ENCODE results near the gene CNOT1. TPM values are rescaled to one million over a fixed set of nuclear protein-coding genes. Genes with fewer than 3 reads are reported as not detected.

The CNOT1 gene
- total RNA-seq, 1 experiment from 2014 or later: 121 TPM

DNA sequence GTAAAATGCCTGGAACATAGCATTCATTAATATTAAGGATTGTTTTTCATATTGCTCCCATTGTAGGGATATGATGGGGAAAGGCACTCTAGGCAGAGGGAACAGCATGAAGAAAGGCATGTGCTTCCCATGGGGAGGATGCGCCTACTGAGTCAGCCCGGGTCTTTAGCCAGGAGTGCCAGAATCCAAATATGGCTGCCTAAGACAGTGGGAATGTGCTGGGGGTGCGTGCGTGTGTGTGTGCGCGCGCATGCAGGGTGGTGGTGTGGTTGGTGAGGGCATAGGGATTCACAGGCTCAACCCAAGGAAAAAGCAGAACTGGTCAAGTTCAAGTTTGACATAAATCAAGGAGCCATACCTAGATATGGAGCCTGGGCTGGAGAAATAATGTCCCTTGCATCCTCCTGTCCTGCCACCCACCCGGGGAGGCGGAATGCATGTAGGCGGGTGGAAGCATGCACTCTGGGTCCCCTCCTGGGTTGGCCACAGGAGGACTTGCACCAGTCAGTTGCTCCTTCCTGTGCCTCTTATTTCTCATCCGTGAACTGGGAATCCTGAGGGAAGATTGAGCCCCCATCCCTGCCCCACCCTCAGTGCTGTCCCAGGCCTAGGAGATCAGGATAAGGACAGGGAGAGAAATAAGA, 148.3 kb downstream of the CNOT1 start:
- in situ Hi-C loops (cut with HindIII; ENCODE audit: low pct_unique_long_range_greater_than_20kb, low sequenced_read_pairs): no loop called here
- no peak for DNase-seq (ENCODE audit: low read depth, low spot score)

DNA sequence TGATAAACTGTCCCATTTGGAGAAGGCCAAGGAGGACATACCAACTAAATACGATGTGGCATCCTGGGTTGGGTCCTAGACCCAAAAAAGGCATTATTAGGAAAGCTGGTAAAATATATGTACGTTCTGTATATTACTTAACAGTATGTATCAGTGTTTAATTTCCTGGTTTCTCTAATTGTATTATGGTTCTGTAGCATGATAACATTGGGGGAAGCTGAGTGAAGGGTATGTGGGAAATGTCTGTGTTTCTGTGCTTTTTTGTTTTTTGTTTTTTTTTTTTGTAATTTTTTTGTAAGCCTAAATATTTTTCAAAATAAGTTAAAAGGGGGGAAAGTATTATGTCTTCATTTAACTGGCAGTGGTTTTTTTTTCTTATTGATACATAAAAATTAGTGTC, 151.2 kb downstream of the CNOT1 start:
- DNase-seq (ENCODE audit: low read depth, low spot score): no peak
- in situ Hi-C loops (cut with HindIII; ENCODE audit: low pct_unique_long_range_greater_than_20kb, low sequenced_read_pairs): no loop called here

DNA sequence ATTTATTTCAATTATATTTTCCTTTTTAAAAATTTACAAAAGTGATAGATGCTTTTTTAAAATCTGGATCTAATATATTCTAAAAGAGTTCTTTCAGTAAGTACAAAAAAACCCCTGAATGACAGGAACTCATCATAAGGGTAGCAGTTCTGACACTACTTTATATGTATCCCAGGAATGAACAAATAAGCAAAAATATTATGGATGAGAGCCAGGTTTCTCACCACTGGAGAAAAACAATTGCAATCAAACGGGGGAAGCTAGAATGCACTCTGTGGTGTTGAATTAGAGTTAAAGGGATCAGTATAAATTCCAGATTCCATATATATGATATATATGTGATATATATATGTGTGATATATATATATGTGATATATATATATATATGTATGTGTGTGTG, 152.8 kb downstream of the CNOT1 start:
- in situ Hi-C loops (cut with HindIII; ENCODE audit: low pct_unique_long_range_greater_than_20kb, low sequenced_read_pairs): no loop called here
- no peak for DNase-seq (ENCODE audit: low read depth, low spot score)

DNA sequence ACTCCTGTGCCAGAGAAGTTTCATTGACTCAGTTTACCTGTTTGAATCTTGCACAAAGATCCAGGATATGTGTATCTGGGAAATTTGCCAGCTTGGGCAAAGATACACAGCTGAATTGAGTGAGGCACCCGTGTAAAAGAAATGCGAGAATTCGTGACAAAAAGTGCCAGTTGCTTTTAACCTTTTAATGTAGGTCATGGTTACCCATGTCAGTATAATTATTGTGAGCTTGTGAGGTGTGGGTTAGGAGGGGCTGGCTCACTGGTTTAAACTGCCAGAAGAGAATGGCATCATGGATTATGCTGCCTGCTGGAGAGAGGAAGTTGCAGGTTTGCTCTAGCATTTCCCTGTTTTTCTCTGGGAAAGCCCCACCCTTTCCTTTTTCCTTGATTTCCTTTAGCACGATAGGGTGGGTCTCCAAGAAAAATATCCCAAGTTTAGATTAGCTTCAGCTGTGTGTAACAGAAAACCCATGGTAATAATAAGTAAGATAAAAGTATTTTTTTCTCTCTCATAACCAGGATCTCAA, 154.5 kb downstream of the CNOT1 start:
- in situ Hi-C loops (cut with HindIII; ENCODE audit: low pct_unique_long_range_greater_than_20kb, low sequenced_read_pairs): no loop called here
- no peak for DNase-seq (ENCODE audit: low read depth, low spot score)

DNA sequence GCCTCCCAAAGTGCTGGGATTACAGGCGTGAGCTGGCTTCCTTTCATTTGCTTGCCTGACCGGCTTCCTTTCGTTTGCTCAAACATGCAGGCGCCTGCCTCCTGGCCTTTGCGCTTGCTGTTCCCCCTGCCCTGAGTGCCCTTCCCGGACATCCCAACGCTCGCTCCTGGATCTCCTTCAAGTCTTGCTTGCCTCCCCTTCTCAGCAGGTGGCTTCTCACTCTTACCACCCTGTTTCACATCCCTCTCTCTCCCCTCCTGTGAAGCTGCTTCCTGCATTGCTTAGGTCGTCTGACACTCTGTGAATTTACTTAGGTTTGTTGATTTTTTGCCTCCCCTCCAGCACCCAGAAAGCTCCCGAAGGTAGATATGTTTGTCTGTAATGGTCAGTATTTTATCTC, 155.3 kb downstream of the CNOT1 start:
- no peak for DNase-seq (ENCODE audit: low read depth, low spot score)
- in situ Hi-C loops (cut with HindIII; ENCODE audit: low pct_unique_long_range_greater_than_20kb, low sequenced_read_pairs): no loop called here

DNA sequence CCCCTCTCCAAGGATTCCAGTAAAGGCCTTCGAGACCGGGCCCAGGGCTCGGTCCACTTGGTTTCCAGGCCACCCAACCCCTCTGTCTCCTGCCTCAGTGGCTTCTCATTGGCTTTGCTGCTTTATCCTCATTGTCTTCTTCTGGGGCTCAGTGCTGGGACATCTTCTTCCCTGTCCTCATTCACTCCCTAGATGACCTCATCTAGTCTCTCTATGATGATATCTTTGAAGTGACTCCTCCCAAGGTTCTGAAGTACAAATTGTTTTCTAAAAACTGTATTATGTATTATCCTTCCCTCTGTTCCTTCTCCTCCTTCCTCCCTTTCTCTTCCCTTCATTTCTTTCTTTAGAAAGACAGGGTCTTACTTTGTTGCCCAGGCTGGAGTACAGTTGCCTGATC, 156.8 kb downstream of the CNOT1 start:
- DNase-seq (ENCODE audit: low read depth, low spot score): no peak
- in situ Hi-C loops (cut with HindIII; ENCODE audit: low pct_unique_long_range_greater_than_20kb, low sequenced_read_pairs): no loop called here

DNA sequence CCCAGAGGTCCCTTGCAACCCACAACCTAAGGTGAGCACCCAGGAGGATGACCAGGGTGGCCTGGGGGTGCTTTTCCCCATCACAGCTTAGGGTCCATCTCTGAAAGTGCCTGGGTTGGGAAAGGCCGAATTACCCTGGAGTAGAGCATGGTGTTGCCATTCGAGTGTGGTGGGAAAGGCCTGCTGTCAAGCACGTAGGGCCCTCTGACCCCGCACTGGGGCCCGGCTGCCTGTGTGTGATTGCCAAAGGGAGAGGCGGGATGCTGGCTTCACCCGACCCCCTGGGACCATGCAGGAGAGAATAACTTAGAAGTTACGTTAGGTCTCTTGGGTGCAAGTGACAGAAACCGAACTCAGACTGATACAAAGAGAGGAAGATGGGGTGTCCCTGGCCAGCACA, 157.4 kb downstream of the CNOT1 start:
- DNase-seq (ENCODE audit: low read depth, low spot score): no peak
- in situ Hi-C loops (cut with HindIII; ENCODE audit: low pct_unique_long_range_greater_than_20kb, low sequenced_read_pairs): no loop called here

DNA sequence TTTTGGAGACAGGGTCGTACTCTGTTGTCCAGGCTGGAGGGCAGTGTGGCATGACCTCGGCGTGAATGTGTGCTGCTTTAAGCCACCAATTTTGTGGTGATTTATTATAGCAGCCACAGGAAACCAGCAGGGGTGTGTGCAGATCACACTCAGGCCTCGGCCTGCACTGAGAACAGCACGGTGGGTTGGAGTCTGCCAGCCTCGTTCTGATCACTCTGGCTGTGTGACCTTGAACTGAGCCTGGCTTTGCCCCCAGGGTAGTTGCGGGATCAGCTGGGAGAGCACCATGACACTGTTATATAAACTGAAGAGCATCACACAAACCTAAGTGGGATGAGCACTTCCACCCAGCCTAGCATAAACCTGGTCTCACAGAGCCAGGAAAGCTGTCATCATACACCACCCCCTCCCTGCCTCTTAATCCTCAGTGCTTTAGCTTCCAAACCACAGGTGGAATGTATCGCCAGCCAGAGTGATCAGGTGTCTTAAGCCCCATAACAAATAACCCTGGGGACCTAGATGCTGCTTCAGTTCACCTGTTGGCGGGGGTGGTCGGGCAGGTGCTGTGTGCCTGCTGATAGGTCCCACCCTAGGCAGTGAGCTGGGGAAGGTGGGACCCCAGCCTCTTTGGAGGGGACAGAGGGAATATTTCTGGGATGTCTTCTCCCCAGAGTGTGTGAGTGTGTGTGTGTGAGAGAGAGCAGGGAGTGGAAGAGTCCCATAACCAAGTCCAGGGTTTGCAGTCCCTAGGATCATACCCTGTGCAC, 158.2 kb downstream of the CNOT1 start:
- DNase-seq (ENCODE audit: low read depth, low spot score): no peak
- in situ Hi-C loops (cut with HindIII; ENCODE audit: low pct_unique_long_range_greater_than_20kb, low sequenced_read_pairs): no loop called here

Small RNA genes within 50 kb of the gene (small RNA-seq; reads per million reads assigned to genes)
- gene RNU6-103P (0 reads per million in 2 experiments), gene SNORA46 (22.5 to 37.9 reads per million in 2 experiments), gene SNORA50A (0 reads per million in 2 experiments)

Other genes starting within 250 kb of the CNOT1 start
- gene GINS3, start 237.4 kb downstream of the CNOT1 start, total RNA-seq (2014; rRNA removed; shearing (Covaris generic)): 10.4 and 12.8 TPM in 2 replicates
- gene NDRG4, start 129.7 kb downstream of the CNOT1 start, total RNA-seq (2014; rRNA removed; shearing (Covaris generic)): 0.05 TPM in 1 of 2 replicates, not detected in the other
- gene SETD6, start 114.3 kb downstream of the CNOT1 start, total RNA-seq (2014; rRNA removed; shearing (Covaris generic)): 1.3 TPM in 2 replicates
- 23.4 and 30.3 TPM in 2 replicates for gene SLC38A7, start 54.9 kb upstream of the CNOT1 start, total RNA-seq (2014; rRNA removed; shearing (Covaris generic))
- gene GOT2, start 104.5 kb upstream of the CNOT1 start, total RNA-seq (2014; rRNA removed; shearing (Covaris generic)): 50.1 and 51.1 TPM in 2 replicates

Measured in SK-MEL-5 (cell line).